AG09309 (cell line): ENCODE data around the gene NOS1AP.

Experiments used
- DNase-seq: peaks from one replicate; pipeline ENCODE4 v3.0.0-alpha.2; 2010; ENCODE audit warnings: low read depth
- H3K4me3 ChIP-seq: 2 replicates; pipeline ENCODE4 v1.5.1; 2011; ENCODE audit warnings: mild to moderate bottlenecking, low read depth, low read length, moderate library complexity; ENCODE audit not compliant: control insufficient read depth
- TF ChIP-seq, protein P1 (sequence below): IDR thresholded peaks from 2 replicates; pipeline ENCODE4 v1.5.1; 2011; ENCODE audit warnings: mild to moderate bottlenecking, low read depth, low read length, inconsistent platforms; ENCODE audit not compliant: insufficient read depth, control insufficient read depth; ENCODE audit errors: missing control alignments

The NOS1AP gene

GRCh38 chr1:162144853-162145252 is 75.4 kb downstream of the NOS1AP start:
- no peak overlapping the region for H3K4me3 ChIP-seq
- DNase-seq: no peak
- TF ChIP-seq, protein P1, sequence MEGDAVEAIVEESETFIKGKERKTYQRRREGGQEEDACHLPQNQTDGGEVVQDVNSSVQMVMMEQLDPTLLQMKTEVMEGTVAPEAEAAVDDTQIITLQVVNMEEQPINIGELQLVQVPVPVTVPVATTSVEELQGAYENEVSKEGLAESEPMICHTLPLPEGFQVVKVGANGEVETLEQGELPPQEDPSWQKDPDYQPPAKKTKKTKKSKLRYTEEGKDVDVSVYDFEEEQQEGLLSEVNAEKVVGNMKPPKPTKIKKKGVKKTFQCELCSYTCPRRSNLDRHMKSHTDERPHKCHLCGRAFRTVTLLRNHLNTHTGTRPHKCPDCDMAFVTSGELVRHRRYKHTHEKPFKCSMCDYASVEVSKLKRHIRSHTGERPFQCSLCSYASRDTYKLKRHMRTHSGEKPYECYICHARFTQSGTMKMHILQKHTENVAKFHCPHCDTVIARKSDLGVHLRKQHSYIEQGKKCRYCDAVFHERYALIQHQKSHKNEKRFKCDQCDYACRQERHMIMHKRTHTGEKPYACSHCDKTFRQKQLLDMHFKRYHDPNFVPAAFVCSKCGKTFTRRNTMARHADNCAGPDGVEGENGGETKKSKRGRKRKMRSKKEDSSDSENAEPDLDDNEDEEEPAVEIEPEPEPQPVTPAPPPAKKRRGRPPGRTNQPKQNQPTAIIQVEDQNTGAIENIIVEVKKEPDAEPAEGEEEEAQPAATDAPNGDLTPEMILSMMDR: no peak

DNA sequence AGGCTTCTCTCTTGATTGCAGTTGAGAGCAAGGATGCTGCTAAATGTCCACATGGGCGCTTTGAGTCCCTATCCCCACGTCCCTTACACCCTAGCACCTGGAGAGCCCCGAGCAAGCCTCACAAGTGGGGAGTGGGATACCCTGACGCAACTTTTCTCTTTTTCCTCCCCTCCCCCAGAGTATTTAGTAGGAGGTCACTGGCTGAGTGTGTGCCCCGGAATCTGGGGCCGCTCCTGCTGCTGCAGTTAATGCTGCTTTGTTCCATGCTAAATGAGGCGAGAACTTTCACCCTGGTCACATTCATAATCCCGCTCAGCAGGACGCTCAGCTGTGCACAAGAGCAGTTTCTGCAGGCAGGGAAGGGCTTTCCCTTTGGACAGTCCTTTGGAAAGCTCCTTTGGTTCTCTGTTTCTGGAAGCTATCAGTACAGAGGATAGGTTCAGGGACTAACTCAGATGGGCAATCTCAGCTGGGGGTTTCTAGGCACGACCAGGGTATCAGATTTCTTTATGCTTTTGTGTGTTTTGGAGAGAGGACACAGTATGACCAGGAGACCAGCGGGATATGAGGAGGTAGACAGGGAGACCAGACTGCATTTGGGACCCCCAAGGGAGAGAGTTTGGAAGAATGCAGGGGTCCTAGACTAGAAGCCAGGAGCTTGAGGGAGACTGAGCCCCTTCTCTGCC is 75.9 kb downstream of the NOS1AP start:
- no peak for DNase-seq
- no peak overlapping the region for H3K4me3 ChIP-seq
- TF ChIP-seq, protein P1: no peak

- no peak overlapping the region for H3K4me3 ChIP-seq
- DNase-seq: no peak
- TF ChIP-seq, protein P1: no peak
These were observed 76.6 kb downstream of the NOS1AP start for GRCh38 chr1:162145966-162146696.

- TF ChIP-seq, protein P1: no peak
These were observed 78.3 kb downstream of the NOS1AP start for GRCh38 chr1:162147760-162148159.

GRCh38 chr1:162150112-162150511 is 80.6 kb downstream of the NOS1AP start:
- TF ChIP-seq, protein P1: no peak

More at GRCh38 chr1:162147760-162148159, 78.3 kb downstream of the NOS1AP start:
- DNase-seq: no peak
- no peak overlapping the region for H3K4me3 ChIP-seq

GRCh38 chr1:162151900-162152829 is 82.7 kb downstream of the NOS1AP start:
- TF ChIP-seq, protein P1: no peak
- no peak overlapping the region for H3K4me3 ChIP-seq

More at GRCh38 chr1:162150112-162150511, 80.6 kb downstream of the NOS1AP start:
- no peak for DNase-seq
- H3K4me3 ChIP-seq: no peak overlapping the region

More at GRCh38 chr1:162151900-162152829, 82.7 kb downstream of the NOS1AP start:
- DNase-seq: no peak
